Astrocyte (in vitro differentiated cells and primary cell): ENCODE data around the gene PAPSS1.

Experiments
- CTCF ChIP-seq: IDR thresholded peaks from 2 replicates; pipeline ENCODE4 v1.5.1; 2011; ENCODE audit warnings: low read depth, mild to moderate bottlenecking, inconsistent platforms, low read length, moderate library complexity; ENCODE audit not compliant: insufficient read depth
- EZH2 ChIP-seq: IDR thresholded peaks from 2 replicates; pipeline ENCODE4 v1.6.1; 2012; ENCODE audit warnings: mild to moderate bottlenecking, low read length, inconsistent platforms; ENCODE audit not compliant: insufficient read depth

GRCh38 chr4:107733431-107733925 lies 13.4 kb upstream of the PAPSS1 start:
- TF ChIP-seq CTCF (no peak), EZH2 (no peak)
